K562 (cell line): Measurements from ENCODE around the gene EXOC2. TPM values are rescaled to one million over a fixed set of nuclear protein-coding genes. Genes with fewer than 3 reads are reported as not detected.
A peak's percentile ranks its signal among the peaks of the same experiment; 100 is the strongest.

ENCODE experiments used
- ATAC-seq: fragments of 200-7000 bp; cut with Tn5 transposase; 3 replicates; pipeline ENCODE4 v1.9.1; 2020; ENCODE audit warnings: moderate library complexity
- BruUV-seq: library from RNA; stranded (reverse); fragments of 400-500 nt; replicated peaks from 2 replicates; lab custom pipeline; 2021; lab: Mats Ljungman, UMichigan
- CTCF ChIA-PET: fragments of 300-600 bp; formaldehyde crosslinking; extraction: SDS; loops from one replicate; lab custom pipeline; 2021; ENCODE audit warnings: low intra/inter-chr PET ratio; lab: Yijun Ruan, JAX
- POLR2A ChIA-PET: fragments of 300-600, 350-650 bp; sonication (Branson Sonifier 250); formaldehyde crosslinking; extraction: SDS; loops from one replicate; lab custom pipeline; 2021; ENCODE audit warnings: antibody characterized with exemption, inconsistent platforms; lab: Yijun Ruan, JAX
- DNase-seq, 4 experiments: peaks; one replicate each; pipeline versions ENCODE4 v3.0.0 to v3.0.0-alpha.2; 2011 to 2018; ENCODE audit warnings: low spot score in 3 of 4, mixed read lengths in 3 of 4; ENCODE audit errors: extremely low read depth in 1 of 4
- FAIRE-seq: peaks from 2 replicates; lab custom pipeline; 2011; peaks lifted over from hg19 to GRCh38; lab: Jason Lieb, UNC
- H2AFZ ChIP-seq: 2 replicates; pipeline ENCODE4 v1.6.0; 2011; ENCODE audit warnings: low read depth, low read length, control low read depth, inconsistent platforms
- H3K27ac ChIP-seq: fragments of 200-600 bp; 3 replicates; pipeline ENCODE4 v1.8.0; 2011; ENCODE audit warnings: low read depth, mild to moderate bottlenecking, control low read depth, inconsistent platforms, low read length, moderate library complexity, mixed read lengths; ENCODE audit errors: extremely low read depth
- H3K27me3 ChIP-seq, 2 experiments: fragments of 300-600 bp in 1 of 2; 2 replicates in 1 of 2; 3 replicates in 1 of 2; pipeline versions ENCODE4 v1.6.0 to v1.8.0; 2011; ENCODE audit warnings: inconsistent platforms in 2 of 2, low read length in 2 of 2, mild to moderate bottlenecking in 1 of 2, mixed read lengths in 1 of 2, moderate library complexity in 1 of 2; ENCODE audit not compliant: control insufficient read depth in 2 of 2, insufficient read depth in 2 of 2
- H3K36me3 ChIP-seq: fragments of 300-600 bp; 3 replicates; pipeline ENCODE4 v1.8.0; 2011; ENCODE audit warnings: mild to moderate bottlenecking, low read length, inconsistent platforms; ENCODE audit not compliant: control insufficient read depth, insufficient read depth
- H3K4me1 ChIP-seq, 2 experiments: fragments of 200-600 bp in 1 of 2; replicated peaks in 1 of 2; 2 replicates in 1 of 2; 3 replicates in 1 of 2; pipeline versions ENCODE4 v1.5.1 to v1.8.0; 2011; ENCODE audit warnings: inconsistent platforms in 2 of 2, low read length in 2 of 2, mild to moderate bottlenecking in 1 of 2, mixed read lengths in 1 of 2, moderate library complexity in 1 of 2; ENCODE audit not compliant: control insufficient read depth in 2 of 2, insufficient read depth in 2 of 2
- H3K4me2 ChIP-seq: 2 replicates; pipeline ENCODE4 v1.6.1; 2011; ENCODE audit warnings: low read length, control low read depth, inconsistent platforms, mixed read lengths; ENCODE audit not compliant: insufficient read depth
- H3K4me3 ChIP-seq: fragments of 200-600 bp; sonication (generic), shearing (Covaris generic); 2 replicates; pipeline ENCODE4 v1.5.1; 2016; ENCODE audit warnings: control low read depth, inconsistent platforms
- H3K79me2 ChIP-seq: fragments of 200-600 bp; 3 replicates; pipeline ENCODE4 v1.8.0; 2011; ENCODE audit warnings: low read length, inconsistent platforms; ENCODE audit not compliant: control insufficient read depth, insufficient read depth
- H3K9ac ChIP-seq, 2 experiments: 2 replicates each; pipeline versions ENCODE4 v1.6.0 to v1.6.1; 2011; ENCODE audit warnings: low read depth in 2 of 2, low read length in 2 of 2, control low read depth in 1 of 2, inconsistent platforms in 1 of 2, mild to moderate bottlenecking in 1 of 2, mixed read lengths in 1 of 2; ENCODE audit not compliant: insufficient read depth in 1 of 2
- H3K9me1 ChIP-seq: one replicate; pipeline ENCODE4 v1.6.0; 2011; ENCODE audit warnings: inconsistent platforms, mild to moderate bottlenecking, low read length, moderate library complexity; ENCODE audit not compliant: control insufficient read depth, insufficient read depth
- H3K9me3 ChIP-seq: replicated peaks from 2 replicates; pipeline ENCODE4 v1.5.1; 2011; ENCODE audit warnings: low read depth, low read length, inconsistent platforms; ENCODE audit not compliant: control insufficient read depth, insufficient read depth
- H4K20me1 ChIP-seq: replicated peaks from 2 replicates; pipeline ENCODE4 v1.6.1; 2011; ENCODE audit warnings: low read length, inconsistent platforms, mixed read lengths; ENCODE audit not compliant: control insufficient read depth, insufficient read depth
- CBX5 ChIP-seq: IDR thresholded peaks from 2 replicates; pipeline ENCODE4 v1.6.1; 2014; ENCODE audit warnings: low read depth, borderline replicate concordance
- CEBPG ChIP-seq, 3 experiments: fragments of 200-800 bp in 1 of 3; sonication (Bioruptor generic) in 1 of 3; sonication (generic) in 1 of 3; formaldehyde crosslinking in 1 of 3; IDR thresholded peaks in 2 of 3; conservative IDR thresholded peaks in 1 of 3; 2 replicates each; pipeline versions ENCODE4 v1.6.1 to v1.8.0; 2016 to 2022; ENCODE audit warnings: missing compliant biosample characterization in 2 of 3, missing genetic modification characterization in 2 of 3, mild to moderate bottlenecking in 1 of 3, missing genetic modification reagents in 1 of 3
- EZH2 ChIP-seq: IDR thresholded peaks from 2 replicates; pipeline ENCODE4 v1.6.1; 2012; ENCODE audit warnings: low read depth, mild to moderate bottlenecking, inconsistent platforms, low read length, borderline replicate concordance
- KAT7 ChIP-seq: sonication (generic); formaldehyde crosslinking; IDR thresholded peaks from 2 replicates; pipeline ENCODE4 v1.8.0; 2022; ENCODE audit warnings: missing genetic modification reagents, mild to moderate bottlenecking, borderline replicate concordance
- KDM5B ChIP-seq: fragments of 200-600 bp; sonication (generic); IDR thresholded peaks from 2 replicates; pipeline ENCODE4 v1.6.1; 2012; ENCODE audit warnings: low read depth, mild to moderate bottlenecking, moderate library complexity, low read length, control low read depth, inconsistent platforms; ENCODE audit not compliant: insufficient replicate concordance
- MIER1 ChIP-seq: fragments of 450-650 bp; IDR thresholded peaks from 2 replicates; pipeline ENCODE4 v1.6.1; 2016; ENCODE audit warnings: antibody characterized with exemption, mild to moderate bottlenecking, low read depth
- MTF1 ChIP-seq: fragments of 250-450 bp; sonication (Bioruptor Pico); IDR thresholded peaks from 2 replicates; pipeline ENCODE4 v1.9.0; 2021; ENCODE audit warnings: moderate library complexity, mild to moderate bottlenecking, inconsistent platforms, borderline replicate concordance
- NCOA2 ChIP-seq, 2 experiments: fragments of 450-650 bp; IDR thresholded peaks; 2 replicates each; pipeline ENCODE4 v1.6.1; 2018; ENCODE audit warnings: mild to moderate bottlenecking in 2 of 2, moderate library complexity in 1 of 2; ENCODE audit not compliant: partially characterized antibody in 2 of 2
- POLR2B ChIP-seq: fragments of 450-650 bp; IDR thresholded peaks from 2 replicates; pipeline ENCODE4 v1.6.1; 2018; ENCODE audit warnings: low read depth; ENCODE audit not compliant: partially characterized antibody
- POLR2G ChIP-seq: fragments of 200-400 bp; formaldehyde crosslinking; IDR thresholded peaks from 2 replicates; pipeline ENCODE4 v1.6.1; 2017; ENCODE audit warnings: low read depth, mild to moderate bottlenecking, antibody characterized with exemption, low read length, moderate library complexity
- POLR3A ChIP-seq: IDR thresholded peaks from 2 replicates; pipeline ENCODE4 v1.6.1; 2011; ENCODE audit warnings: borderline replicate concordance, mild to moderate bottlenecking, moderate library complexity; ENCODE audit not compliant: insufficient read length, insufficient read depth; ENCODE audit errors: extremely low read depth
- PURB ChIP-seq: sonication (generic); formaldehyde crosslinking; IDR thresholded peaks from 2 replicates; pipeline ENCODE4 v1.9.0; 2021; ENCODE audit warnings: low read depth, mild to moderate bottlenecking, missing genetic modification reagents
- TCF3 ChIP-seq: sonication (generic); formaldehyde crosslinking; IDR thresholded peaks from 2 replicates; pipeline ENCODE4 v1.4.0; 2020; ENCODE audit warnings: mild to moderate bottlenecking, missing genetic modification reagents
- ZBED1 ChIP-seq: IDR thresholded peaks from 2 replicates; pipeline ENCODE4 v1.6.1; 2014
- ZFP30 ChIP-seq: fragments of 250-450 bp; sonication (Bioruptor Pico); IDR thresholded peaks from 2 replicates; pipeline ENCODE4 v1.8.0; 2022; ENCODE audit warnings: moderate library complexity, mild to moderate bottlenecking, inconsistent platforms, borderline replicate concordance
- WGBS: fragments of 100-300 bp; shearing (Covaris generic); methylation state at CpG from one replicate; pipeline ENCODE4 v1.1.6; 2016; ENCODE audit warnings: low coverage, mixed read lengths; ENCODE audit not compliant: insufficient coverage; ENCODE audit errors: missing lambda C conversion rate; 5-methylcytosine and 5-hydroxymethylcytosine counted together
- in situ Hi-C: fragments of 300-500 bp; cut with MboI; formaldehyde crosslinking; loops from 4 replicates; pipeline ENCODE4 v1.15.0; 2018; ENCODE audit warnings: inconsistent platforms, mixed read lengths
- intact Hi-C: fragments of 100-400 bp; cut with micrococcal nuclease; formaldehyde crosslinking; loops from 2 replicates; pipeline ENCODE4 v1.14.2; 2022
- polyA plus RNA-seq, 8 experiments: library from polyadenylated mRNA; depleted of rRNA in 4 of 8; stranded (reverse) in 5 of 8; unstranded in 3 of 8; fragments of >200 nt; fragmentation: Nextera tagmentation in 2 of 8; fragmentation: Illumina TruSeq in 1 of 8; extraction: Ambion mirVana in 2 of 8; extraction: Trizol in 1 of 8; gene quantifications; 2 replicates each; pipeline versions ENCODE4 v1.2.1 to v1.2.3, GENCODE V29; 2011 to 2014; ENCODE audit warnings: inconsistent platforms in 1 of 8, missing spikeins in 1 of 8
- total RNA-seq, 7 experiments: library from RNA; depleted of rRNA in 6 of 7; stranded (reverse); fragments of >200 nt in 6 of 7; fragmentation: Illumina TruSeq in 2 of 7; extraction: Trizol in 2 of 7; gene quantifications; 2 replicates each; pipeline versions ENCODE4 v1.2.1 to v1.2.3, GENCODE V29; 2011 to 2021; ENCODE audit warnings: low replicate concordance in 1 of 7
- TF ChIP-seq, protein P1 (sequence below), 2 experiments: fragments of 450-650 bp in 1 of 2; sonication (generic) in 1 of 2; formaldehyde crosslinking in 1 of 2; IDR thresholded peaks in 1 of 2; conservative IDR thresholded peaks in 1 of 2; 2 replicates each; pipeline versions ENCODE4 v1.6.1 to v1.8.1; 2016 to 2023; ENCODE audit warnings: mild to moderate bottlenecking in 2 of 2, moderate library complexity in 2 of 2, inconsistent platforms in 1 of 2, missing genetic modification reagents in 1 of 2
- TF ChIP-seq, protein P2 (sequence below), 2 experiments: IDR thresholded peaks; 2 replicates each; pipeline ENCODE4 v1.6.1; 2012; ENCODE audit warnings: improper control_type of control experiment in 2 of 2, low read depth in 2 of 2, low read length in 2 of 2, borderline replicate concordance in 1 of 2

The EXOC2 gene
- total and polyA plus RNA-seq, 9 of the 15 experiments (the other 6 are each of a cell fraction or from before 2014, with no cell fraction given): 12.2 to 30.2 (median 24.2) TPM

DNA sequence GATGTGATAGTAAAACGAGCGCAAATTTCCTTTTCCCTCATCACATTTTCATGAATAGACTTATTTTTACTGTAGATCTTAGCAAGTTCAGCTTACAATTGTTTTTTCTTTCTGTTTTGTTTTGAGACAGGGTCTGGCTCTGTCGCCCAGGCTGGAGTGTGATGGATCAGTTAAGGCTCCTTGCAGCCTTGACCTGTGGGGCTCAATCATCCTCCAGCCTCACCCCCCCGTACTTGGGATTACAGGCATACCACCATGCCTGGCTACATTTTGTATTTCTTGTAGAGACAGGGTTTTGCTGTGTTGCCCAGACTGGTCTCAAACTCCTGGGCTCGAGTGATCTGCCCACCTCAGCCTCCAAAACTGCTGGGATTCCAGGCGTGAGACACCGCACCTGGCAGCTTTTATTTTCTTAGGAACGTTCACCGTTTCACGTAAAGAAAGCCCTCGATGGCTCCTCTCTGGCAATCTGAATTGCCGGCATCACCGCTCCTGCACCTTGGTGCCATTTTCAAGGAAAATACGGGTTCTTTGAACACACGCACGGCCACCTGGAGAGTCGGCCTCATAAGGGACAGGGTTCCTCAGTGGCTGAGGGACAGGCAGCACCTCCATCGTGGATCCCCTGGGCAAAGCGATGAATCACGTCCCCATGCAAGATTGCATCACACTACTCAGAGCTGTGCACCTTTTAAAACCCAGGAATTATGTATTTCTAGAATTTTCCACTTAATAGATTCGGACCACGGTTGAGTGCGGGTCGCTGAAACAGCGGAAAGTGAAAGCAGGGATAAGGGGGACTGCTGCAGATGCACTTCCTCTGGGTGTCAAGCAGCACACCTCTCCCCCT is 222.7 kb downstream of the EXOC2 start:
- no TSS peak for BruUV-seq
- POLR2A ChIA-PET: no interaction called here
- TF ChIP-seq KAT7 (no peak), MIER1 (no peak), POLR2G (no peak), TCF3 (no peak), MTF1 (CRISPR knock-in tag) (no peak), ZBED1 (no peak), ZFP30 (CRISPR knock-in tag) (no peak), NCOA2 (IDR thresholded peaks at IDR 0.05; ENCODE audit: partially characterized antibody in 2 of 2) (no peak), CBX5 (no peak), KDM5B (no peak), CEBPG (CRISPR knock-in tag; IDR thresholded peaks at IDR 0.05) (peak; percentile 45; the same call in 1 of the 2 replicates), CEBPG (tag; conservative IDR thresholded peaks at IDR 0.05 in 1 of 2, IDR thresholded peaks at IDR 0.05 in 1 of 2) (peak; percentile 80 to 87), PURB (CRISPR knock-in tag) (no peak), POLR3A (no peak), POLR2B (no peak), EZH2 (0 out of 2 replicates have a peak, but pooled peaks have one; percentile 59)
- TF ChIP-seq, protein P1, sequence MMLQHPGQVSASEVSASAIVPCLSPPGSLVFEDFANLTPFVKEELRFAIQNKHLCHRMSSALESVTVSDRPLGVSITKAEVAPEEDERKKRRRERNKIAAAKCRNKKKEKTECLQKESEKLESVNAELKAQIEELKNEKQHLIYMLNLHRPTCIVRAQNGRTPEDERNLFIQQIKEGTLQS (IDR thresholded peaks at IDR 0.05): peak; percentile 71
- TF ChIP-seq, protein P1 (CRISPR knock-in tag; conservative IDR thresholded peaks at IDR 0.05): no peak
- TF ChIP-seq, protein P2, sequence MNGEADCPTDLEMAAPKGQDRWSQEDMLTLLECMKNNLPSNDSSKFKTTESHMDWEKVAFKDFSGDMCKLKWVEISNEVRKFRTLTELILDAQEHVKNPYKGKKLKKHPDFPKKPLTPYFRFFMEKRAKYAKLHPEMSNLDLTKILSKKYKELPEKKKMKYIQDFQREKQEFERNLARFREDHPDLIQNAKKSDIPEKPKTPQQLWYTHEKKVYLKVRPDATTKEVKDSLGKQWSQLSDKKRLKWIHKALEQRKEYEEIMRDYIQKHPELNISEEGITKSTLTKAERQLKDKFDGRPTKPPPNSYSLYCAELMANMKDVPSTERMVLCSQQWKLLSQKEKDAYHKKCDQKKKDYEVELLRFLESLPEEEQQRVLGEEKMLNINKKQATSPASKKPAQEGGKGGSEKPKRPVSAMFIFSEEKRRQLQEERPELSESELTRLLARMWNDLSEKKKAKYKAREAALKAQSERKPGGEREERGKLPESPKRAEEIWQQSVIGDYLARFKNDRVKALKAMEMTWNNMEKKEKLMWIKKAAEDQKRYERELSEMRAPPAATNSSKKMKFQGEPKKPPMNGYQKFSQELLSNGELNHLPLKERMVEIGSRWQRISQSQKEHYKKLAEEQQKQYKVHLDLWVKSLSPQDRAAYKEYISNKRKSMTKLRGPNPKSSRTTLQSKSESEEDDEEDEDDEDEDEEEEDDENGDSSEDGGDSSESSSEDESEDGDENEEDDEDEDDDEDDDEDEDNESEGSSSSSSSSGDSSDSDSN (IDR thresholded peaks at IDR 0.05; ENCODE audit: borderline replicate concordance in 1 of 2, low read depth in 2 of 2, low read length in 2 of 2): no peak

More for the DNA sequence above, 222.7 kb downstream of the EXOC2 start:
- H3K79me2 ChIP-seq: no peaks in the 10 kb centered on the region
- FAIRE-seq (peak; percentile 37), DNase-seq (no peak), ATAC-seq (peak; percentile 13; the same call in 1 of the 3 replicates)
- H3K4me1 ChIP-seq: peaks cover 0 to 4% of the 10 kb centered on the region in 2 experiments; a peak in 2 of 5 replicates
- H3K27ac ChIP-seq: no peak overlapping the region
- peaks cover 6% of the 10 kb centered on the region; the same call in 1 of the 2 replicates for H4K20me1 ChIP-seq
- CTCF ChIA-PET: no interaction called here
- intact Hi-C loops (no loop called here), in situ Hi-C loops (no loop called here)
- no peaks in the 10 kb centered on the region for H3K36me3 ChIP-seq
- no peak overlapping the region for H3K4me3 ChIP-seq
- 9% methylated on average over 25 of the region's 25 CpGs for WGBS
- no peaks in the 10 kb centered on the region for H3K9me1 ChIP-seq
- H3K9ac ChIP-seq: no peak overlapping the region
- H3K27me3 ChIP-seq: peaks cover 83 to 91% of the 10 kb centered on the region in 2 experiments
- no peaks in the 10 kb centered on the region for H3K9me3 ChIP-seq
- no peak overlapping the region for H2AFZ ChIP-seq
- peak overlapping the region; percentile 16; the same call in 1 of the 2 replicates for H3K4me2 ChIP-seq
